ENCODE data around the gene SLC51B.
"Not testable (repeated sequence)": the region's sequence is repeated elsewhere in the genome, so short reads cannot be mapped to it uniquely, and the experiment has no call there.

SLC51B gene

GRCh38 chr15:65042776-65043327, 2.3 kb upstream of the SLC51B start:
- no peak for DNase-seq

GRCh38 chr15:65044218-65044617, 969 bp upstream of the SLC51B start:
- DNase-seq = not testable (repeated sequence)

- no peak for DNase-seq
Observed at GRCh38 chr15:65048241-65048640, 3.1 kb downstream of the SLC51B start.

- peak; percentile 57 for DNase-seq
Observed at GRCh38 chr15:65049418-65049840, 4.2 kb downstream of the SLC51B start.

GRCh38 chr15:65050270-65050669, 5.1 kb downstream of the SLC51B start:
- DNase-seq = no peak

GRCh38 chr15:65051266-65051665, 6.1 kb downstream of the SLC51B start:
- DNase-seq = no peak

- no peak for DNase-seq
Observed at GRCh38 chr15:65052956-65053355, 7.8 kb downstream of the SLC51B start.

GRCh38 chr15:65054333-65055200, 9.4 kb downstream of the SLC51B start:
- no peak for DNase-seq

GRCh38 chr15:65055201-65055870, 10.1 kb downstream of the SLC51B start:
- DNase-seq = no peak

GRCh38 chr15:65056106-65056505, 10.9 kb downstream of the SLC51B start:
- no peak for DNase-seq

- DNase-seq = no peak
Observed at GRCh38 chr15:65056868-65057548, 11.8 kb downstream of the SLC51B start.

GRCh38 chr15:65057549-65057940, 12.4 kb downstream of the SLC51B start:
- no peak for DNase-seq

- no peak for DNase-seq
Observed at GRCh38 chr15:65058394-65059368, 13.5 kb downstream of the SLC51B start.

- DNase-seq = no peak
Observed at GRCh38 chr15:65059369-65059750, 14.2 kb downstream of the SLC51B start.

GRCh38 chr15:65059931-65060596, 14.9 kb downstream of the SLC51B start:
- no peak for DNase-seq

- no peak for DNase-seq
Observed at GRCh38 chr15:65060641-65061397, 15.6 kb downstream of the SLC51B start.

- no peak for DNase-seq
Observed at GRCh38 chr15:65062061-65062460, 16.9 kb downstream of the SLC51B start.

- DNase-seq = no peak
Observed at GRCh38 chr15:65062726-65063125, 17.5 kb downstream of the SLC51B start.

GRCh38 chr15:65066001-65066634, 20.9 kb downstream of the SLC51B start:
- DNase-seq = no peak

- DNase-seq = no peak
Observed at GRCh38 chr15:65066635-65067316, 21.6 kb downstream of the SLC51B start.
